NAMALWA (cell line): ENCODE measurements around the gene PRKAR2A.
"Not testable (repeated sequence)": the region's sequence is repeated elsewhere in the genome, so short reads cannot be mapped to it uniquely, and the experiment has no call there.

ENCODE experiments used
- DNase-seq: peaks from one replicate; pipeline ENCODE4 v3.0.0-alpha.2; 2015; ENCODE audit warnings: low spot score

The PRKAR2A gene

DNA sequence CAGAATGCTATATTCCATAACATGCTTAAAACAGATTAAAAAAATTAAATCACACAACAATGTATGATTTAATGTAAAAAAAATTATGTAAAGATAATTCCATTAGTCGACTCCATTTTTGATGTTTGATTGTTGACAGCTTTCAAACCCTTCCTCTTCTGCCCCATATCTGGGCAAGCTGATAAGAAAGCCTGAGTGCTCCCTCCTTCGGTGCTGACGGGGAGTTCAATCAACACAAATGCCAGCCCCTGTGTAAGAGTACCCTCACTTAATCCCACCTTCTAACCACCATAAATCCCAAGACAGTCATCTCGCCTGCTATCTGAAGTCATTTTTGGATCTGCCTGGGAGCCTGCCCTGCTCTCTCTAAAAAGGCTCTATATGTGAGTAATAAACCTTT is 70.8 kb downstream of the PRKAR2A start:
- no peak for DNase-seq

DNA sequence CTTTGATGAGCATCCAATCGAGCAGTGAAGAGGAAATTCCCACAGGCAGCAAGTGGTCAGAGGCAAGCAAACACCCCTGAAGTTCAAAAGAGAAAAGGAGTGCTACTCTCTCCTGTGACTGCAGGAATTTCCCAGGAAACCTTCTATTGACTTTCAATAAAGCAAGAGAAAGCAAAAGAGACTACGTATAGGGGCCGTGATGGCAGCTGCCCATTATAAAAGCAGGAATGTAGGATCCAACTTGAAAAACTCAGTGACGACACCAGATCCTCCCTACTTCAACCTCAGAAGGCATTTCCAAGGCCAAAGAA is 77.5 kb downstream of the PRKAR2A start:
- no peak for DNase-seq

DNA sequence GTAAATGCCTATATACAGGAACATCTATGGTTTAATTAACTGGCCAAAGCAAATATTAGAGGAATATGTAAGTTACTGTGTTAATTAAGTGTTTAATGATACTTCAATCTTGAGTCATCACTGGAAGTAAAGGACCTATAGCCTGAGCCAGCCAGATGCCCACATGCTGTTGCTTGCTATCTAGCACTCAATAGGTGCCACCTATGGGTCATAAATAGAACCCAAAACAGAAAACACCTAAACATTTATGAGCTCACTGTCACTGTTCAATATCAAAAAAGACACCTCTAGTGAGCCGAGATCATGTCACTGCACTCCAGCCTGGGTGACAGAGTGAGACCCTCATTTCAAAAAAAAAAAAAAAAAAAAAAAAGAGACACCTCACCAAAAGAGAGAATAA is 82.3 kb downstream of the PRKAR2A start:
- DNase-seq: no peak

DNA sequence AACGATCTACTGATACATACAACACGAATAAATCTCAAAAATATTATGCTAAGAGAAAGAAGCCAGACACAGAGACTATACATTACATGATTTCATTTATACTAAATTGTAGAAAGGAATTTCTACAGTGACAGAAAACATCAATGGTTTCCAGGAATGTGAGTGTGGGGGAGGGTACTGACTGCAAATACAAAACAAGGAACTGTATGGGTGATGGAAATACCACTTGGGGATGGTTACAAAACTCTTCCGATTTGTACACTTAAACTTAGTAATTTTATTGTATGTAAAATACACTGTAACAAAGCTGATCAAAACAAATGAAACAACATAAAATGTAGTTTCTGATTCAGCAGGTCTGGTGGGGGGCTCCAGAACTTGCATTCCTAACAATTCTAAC is 84.9 kb downstream of the PRKAR2A start:
- no peak for DNase-seq

DNA sequence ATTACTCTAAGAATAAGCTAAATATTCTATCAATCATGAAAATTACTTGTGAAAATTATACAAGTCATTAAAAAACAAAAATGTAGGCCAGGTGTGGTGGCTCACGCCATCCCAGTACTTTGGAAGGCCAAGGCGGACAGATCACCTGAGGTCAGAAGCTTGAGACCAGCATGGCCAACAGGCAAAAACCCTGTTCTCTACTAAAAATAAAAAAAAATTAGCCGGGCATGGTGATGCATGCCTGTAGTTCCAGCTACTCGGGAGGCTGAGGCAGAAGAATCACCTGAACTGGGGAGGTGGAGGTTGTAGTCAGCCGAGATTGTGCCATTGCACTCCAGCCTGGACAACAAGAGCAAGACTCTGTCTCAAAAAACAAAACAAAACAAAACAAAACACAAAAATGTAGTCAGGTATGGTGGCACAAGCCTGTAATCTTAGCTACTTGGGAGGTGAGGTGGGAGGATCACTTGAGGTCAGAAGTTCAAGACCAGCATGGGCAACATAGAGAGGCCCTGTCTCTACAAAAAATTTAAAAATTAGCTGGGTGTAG is 87.6 kb downstream of the PRKAR2A start:
- not testable (repeated sequence) for DNase-seq

DNA sequence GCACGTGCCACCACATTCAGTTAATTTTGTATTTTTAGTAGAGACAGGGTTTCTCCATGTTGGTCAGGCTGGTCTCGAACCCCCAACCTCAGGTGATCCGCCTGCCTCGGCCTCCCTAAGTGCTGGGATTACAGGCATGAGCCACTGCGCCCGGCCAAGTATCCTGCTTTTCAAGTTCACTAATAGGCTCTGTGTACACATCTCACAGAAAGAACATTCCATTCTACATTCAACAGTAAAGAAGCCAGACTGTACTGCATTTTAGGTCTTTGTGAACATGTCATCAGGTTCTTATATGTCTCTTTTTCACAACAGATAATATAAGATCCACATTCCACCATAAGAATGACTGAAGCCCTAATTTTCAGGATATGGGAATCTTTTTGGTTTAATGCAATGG is 88.1 kb downstream of the PRKAR2A start:
- not testable (repeated sequence) for DNase-seq

DNA sequence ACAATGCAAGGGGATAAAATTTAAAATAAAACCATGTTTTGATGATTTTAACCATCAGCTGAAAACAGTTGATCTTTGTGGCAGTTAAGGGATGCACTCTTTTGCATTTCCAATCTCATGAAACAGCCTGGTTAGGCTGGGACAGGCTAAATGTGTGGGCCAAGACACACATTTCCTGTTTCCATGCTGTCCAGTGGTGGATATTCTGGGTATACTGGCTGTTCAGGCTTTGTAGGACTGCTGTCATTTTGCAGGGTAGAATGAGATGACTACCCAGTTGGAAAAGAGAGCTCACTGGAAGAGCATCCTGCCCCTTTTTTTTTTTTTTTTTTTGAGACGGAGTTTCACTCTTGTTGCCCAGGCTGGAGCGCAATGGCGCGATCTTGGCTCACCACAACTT is 88.6 kb downstream of the PRKAR2A start:
- DNase-seq: no peak

DNA sequence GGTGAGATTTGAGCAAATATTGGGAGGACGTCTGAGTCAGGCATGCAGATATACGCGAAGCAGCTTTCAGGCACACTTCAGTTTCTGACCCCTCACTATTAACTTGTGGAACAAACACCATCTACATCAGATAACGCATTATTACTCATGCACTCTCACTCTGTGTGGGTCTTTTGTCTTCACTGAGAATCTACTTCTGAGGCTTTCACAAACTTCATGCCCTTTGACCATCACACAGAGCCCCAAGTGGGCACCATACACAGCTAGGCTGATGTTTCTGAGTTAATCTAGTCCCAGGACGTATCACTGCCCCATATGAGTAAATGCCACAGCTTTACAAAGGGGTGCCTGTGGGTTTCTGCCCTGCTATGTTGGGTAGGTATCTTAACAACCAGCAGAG is 91.0 kb downstream of the PRKAR2A start:
- no peak for DNase-seq

DNA sequence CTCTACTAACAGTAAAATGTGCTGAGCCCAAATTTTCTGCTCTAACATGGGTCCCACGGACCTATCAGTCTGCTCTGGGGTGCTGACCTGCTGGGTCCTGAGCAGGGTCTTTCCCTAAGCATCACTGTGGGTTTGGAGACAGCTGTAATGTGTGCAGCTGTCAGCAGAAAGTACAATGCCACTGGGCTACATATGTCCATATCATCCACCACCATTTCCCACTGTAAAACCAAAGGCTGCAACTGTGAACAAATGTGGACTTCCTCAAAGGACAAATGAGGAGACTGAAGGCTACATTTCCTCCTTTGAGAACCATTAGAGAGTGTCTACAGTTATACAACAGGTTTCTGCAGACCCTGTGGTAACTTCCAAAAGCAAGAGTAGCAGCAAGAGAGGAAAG is 96.8 kb downstream of the PRKAR2A start:
- no peak for DNase-seq

DNA sequence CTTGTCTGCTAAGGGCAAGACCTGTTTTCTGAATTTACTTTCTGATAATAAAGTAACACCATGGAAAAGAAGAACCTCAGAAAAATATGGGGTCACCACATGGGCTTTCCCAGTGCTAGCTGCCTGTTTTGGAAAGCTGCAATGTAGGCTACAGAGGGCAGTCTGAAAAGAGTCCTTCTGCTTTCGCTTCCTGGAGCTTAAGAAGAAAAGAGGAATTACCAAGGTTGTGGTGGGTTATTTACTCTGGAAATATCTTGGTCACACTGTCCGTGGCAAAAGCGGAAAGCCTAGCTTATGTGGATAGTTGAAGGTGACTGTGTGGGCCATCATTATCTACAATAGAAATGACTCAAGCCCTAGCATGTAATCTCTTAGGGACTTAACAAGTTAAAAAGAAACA is 98.9 kb downstream of the PRKAR2A start:
- no peak for DNase-seq

DNA sequence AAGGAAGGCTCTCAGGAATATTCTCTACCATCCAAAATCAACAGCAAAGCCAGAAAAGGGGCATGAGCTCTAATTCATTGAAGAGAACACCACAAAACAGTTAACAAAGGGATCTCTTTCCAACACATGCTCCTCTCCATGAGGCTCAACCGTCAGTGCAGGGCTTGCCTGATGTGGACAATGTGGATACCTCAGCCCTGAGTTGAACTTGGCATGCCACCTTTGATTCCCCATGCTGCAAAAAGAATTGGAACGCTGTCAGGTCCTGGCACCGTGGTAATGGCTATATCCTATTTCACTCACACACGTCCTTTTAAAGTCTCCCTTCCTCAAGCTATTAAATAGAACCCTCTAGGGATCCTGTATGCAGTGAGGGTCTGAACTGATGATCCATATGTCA is 100.0 kb downstream of the PRKAR2A start:
- DNase-seq: no peak

DNA sequence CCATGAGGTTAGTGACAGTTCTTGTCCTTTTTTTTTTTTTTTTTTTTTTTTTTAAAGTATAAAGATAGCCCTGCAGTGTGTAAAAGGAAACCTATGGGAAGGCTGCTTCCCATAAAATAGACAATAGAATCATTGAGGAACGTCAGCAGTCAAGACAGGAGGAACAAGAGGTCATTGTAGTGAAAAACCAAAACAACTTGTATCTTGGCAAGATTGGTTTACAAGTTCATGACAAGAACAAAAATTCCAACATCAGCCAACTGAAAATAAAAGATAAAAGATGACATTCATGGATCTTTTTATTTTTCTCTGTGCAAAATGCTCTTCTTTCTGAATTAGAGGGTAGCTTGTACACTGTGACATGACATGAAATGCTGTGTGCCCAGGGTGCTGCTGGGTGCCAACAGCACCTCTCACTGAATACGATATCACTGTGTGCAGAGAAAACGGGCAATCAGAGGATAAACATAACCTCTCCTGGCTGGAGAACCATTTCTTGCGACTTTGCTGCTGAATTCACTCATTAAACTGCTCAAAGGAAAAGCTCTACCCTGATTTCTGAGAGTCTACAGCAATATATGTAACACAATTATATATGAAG is 100.6 kb downstream of the PRKAR2A start:
- DNase-seq: no peak

DNA sequence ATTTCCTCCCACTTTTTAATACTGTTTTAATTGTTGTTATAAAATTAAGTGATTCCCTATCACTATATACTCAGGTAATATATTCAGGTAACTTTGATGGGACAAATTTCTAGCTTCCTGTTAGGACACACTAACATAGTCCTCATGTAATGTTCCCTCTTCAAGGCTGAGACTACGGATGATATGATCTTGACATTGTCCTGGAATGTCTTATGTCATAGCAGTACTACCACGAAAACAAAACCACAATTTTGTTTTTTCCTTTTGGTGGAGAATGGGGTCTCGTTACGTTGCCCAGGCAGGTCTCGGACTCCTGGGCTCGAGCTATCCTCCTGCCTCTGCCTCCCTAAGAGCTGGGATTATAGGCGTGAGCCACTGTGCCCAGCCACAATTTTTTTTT is 103.9 kb downstream of the PRKAR2A start:
- DNase-seq: no peak

DNA sequence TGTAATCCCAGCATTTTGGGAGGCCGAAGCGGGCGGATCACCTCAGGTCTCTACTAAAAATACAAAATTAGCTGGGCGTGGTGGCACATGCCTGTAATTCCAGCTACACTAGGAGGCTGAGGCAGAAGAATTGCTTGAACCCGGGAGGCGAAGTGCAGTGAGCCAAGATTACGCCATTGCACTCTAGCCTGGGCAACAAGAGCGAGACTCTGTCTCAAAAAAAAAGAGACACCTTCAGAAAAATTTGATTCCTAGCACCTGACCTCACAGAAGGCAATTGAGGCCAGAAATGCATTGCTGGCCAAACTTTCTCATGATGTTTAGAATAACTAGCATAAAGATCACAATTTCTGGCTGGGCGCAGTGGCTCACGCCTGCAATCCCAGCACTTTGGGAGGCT is 106.4 kb downstream of the PRKAR2A start:
- DNase-seq: not testable (repeated sequence)

DNA sequence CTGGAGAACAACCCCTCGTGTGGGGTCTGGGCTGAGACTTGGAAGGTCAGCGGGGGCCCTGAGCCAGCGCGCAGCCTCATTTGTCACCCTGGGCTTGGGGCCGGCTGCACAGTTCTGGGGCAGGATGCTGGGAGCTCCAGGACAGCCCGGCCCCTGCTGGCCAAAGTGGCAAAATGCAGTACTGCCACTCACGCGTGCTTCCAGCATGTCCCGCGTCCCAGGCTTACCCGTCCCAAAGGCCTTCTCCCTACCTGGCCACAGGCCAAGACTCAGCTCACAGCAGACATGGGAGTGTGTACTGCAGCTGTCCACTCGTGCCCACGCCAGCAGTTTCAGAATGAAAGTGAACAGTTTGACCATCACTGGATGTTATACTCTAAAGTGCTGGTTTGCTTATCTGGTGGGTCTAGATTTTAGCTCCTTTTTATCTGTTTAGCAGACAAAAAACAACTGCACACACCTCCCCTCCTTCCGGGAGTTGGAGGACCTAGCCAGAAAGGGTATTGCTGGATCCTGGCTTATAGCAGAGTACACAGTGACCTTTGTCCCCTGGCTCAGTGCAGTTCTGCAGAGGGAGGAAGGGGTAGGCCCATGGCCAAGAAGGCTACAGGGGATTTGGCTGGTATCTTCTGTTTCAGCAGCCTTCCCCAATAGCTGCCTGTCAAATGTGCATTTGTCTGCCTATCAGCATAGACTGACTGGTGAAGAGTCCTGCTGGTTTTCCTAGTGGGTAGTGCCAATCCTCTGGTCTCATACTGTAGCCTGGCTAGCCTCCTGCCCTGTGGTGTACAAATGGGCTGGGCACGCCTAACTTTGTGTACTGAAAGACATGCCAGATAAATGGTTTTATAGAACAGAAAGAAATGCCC is 107.5 kb downstream of the PRKAR2A start:
- DNase-seq: peak; percentile 49

DNA sequence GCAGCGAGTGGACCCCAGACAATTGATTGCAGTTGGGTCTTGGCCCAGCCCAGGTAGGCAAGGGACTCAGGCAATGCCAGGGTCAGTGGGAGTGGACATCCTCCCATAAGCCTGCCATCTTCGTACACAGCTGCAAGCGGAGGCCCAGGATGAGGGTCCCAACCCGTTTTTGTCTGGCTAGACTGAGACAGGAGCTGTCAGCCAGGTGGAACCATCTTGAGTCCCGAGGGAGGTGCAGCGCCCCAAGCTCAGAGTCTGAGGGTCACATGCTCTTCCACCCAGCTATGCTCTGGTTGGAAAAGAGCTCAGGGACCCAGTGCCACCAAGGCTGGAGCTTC is 108.1 kb downstream of the PRKAR2A start:
- no peak for DNase-seq

DNA sequence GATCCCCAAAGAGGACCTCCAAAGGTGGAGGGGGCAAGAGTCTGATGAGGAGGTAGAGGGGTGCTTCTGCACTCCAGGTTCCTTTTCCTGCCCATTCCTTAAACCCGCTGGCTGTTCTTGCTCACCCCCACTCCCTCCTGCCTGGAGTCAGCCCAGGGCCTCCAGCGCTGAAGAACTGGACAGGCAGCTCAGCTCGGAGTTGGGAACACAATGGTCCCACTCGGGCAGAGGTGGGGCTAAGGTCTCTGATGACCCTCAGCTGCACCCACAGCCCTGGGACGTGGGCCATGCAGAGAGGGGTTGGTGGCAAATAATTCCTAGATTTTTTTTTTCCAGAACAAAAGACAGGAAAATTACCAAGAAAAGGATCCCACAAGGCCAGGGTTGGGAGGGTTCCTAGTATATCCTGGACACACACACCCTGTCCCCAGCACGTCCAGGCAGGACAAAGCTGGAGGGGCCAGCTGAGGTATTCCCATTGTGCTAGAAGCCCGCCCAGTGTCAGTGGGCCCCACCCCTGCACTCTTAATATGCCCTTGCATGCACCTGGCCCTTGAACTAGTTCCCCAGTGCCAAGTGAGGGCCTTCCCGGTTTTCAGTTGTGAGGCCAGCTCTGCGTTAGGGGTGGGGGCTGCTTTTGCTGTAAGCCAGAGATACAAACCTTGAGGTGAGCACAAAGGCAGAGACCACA is 108.6 kb downstream of the PRKAR2A start:
- DNase-seq: no peak

DNA sequence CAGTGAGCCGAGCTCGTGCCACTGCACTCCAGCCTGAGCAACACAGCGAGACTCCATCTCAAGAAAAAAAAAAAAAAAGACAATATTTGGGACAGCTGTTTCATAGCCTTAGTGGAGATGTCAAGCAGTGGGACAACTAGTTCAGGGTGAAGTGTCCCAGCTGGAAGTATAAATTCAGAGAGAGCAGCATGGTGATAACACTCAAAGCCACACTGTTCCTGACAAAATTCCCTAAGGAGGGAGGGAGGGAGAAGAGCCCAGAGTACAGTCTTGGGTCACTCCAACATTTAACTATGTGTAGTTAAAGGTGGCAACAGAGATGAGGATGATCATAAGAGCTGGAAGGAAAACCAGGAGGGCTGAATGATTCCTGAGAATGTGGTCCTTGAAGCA is 109.5 kb downstream of the PRKAR2A start:
- no peak for DNase-seq

DNA sequence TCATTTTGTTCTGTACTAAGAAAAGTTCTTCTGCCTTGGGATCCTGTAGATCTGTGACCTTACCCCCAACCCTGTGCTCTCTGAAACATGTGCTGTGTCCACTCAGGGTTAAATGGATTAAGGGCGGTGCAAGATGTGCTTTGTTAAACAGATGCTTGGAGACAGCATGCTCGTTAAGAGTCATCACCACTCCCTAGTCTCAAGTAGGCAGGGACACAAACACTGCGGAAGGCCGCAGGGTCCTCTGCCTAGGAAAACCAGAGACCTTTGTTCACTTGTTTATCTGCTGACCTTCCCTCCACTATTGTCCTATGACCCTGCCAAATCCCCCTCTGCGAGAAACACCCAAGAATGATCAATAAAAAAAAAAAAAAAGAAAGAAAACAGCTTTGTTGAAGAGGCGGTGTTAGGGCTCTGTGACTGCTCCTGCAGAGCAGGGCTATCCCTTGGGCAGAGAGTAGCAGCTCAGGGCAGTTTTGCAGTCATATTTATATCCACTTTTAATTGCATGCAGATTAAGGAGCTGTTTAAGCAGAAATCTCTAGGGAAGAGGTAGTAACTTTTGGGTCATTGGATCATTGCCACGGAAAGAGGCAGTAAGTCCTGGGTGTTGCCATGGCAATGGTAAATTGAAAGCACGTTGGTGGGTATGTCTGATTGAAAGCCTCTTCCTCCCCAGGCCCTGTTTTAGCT is 112.5 kb downstream of the PRKAR2A start:
- not testable (repeated sequence) for DNase-seq

DNA sequence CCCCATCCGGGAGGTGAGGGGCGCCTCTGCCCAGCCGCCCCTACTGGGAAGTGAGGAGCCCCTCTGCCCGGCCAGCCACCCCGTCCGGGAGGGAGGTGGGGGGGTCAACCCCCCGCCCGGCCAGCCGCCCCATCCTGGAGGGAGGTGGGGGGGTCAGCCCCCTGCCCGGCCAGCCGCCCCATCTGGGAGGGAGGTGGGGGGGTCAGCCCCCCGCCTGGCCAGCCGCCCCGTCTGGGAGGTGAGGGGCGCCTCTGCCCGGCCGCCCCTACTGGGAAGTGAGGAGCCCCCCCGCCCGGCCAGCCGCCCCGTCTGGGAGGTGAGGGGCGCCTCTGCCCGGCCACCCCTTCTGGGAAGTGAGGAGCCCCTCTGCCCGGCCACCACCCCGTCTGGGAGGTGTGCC is 113.1 kb downstream of the PRKAR2A start:
- DNase-seq: not testable (repeated sequence)

DNA sequence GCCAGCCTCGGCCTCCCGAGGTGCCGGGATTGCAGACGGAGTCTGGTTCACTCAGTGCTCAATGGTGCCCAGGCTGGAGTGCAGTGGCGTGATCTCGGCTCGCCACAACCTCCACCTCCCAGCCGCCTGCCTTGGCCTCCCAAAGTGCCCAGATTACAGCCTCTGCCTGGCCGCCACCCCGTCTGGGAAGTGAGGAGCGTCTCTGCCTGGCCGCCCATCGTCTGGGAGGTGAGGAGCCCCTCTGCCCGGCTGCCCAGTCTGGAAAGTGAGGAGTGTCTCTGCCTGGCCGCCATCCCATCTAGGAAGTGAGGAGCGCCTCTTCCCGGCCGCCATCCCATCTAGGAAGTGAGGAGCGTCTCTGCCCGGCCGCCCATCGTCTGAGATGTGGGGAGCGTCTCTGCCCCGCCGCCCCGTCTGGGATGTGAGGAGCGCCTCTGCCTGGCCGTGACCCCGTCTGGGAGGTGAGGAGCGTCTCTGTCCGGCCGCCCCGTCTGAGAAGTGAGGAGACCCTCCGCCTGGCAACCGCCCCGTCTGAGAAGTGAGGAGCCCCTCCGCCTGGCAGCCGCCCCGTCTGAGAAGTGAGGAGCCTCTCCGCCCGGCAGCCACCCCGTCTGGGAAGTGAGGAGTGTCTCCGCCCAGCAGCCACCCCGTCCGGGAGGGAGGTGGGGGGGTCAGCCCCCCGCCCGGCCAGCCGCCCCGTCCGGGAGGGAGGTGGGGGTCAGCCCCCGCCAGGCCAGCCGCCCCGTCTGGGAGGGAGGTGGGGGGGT is 113.7 kb downstream of the PRKAR2A start:
- DNase-seq: not testable (repeated sequence)

DNA sequence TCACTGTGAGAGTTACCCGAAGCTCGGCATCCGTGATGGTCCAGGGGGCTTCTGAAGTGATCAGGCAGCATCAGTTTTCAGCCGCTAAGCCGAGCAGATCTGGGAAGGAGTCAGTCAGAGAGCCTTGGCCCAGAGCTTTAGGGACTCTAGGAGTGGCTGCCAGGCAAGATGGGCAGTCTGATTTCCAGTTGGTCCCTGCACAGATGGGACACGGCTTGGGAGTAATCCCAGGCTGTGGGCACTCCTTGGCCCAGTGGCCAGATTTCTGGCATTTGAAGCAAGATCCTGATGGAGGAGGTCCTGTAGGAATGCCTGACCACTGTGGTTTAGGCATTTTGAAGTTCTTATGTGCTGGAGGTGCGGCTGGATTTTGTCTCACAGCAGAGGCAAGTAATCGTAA is 120.2 kb downstream of the PRKAR2A start:
- DNase-seq: no peak
